ENCODE measurements around the gene PBXIP1.

- TF ChIP-seq EP300 (IDR thresholded peaks at IDR 0.05), result no peak
- no peak for TF ChIP-seq CTCF (IDR thresholded peaks at IDR 0.05)
Observed at GRCh38 chr1:154982897-154983648, 27.2 kb upstream of the PBXIP1 start, which contains the start of gene FLAD1.

Measured in suprapubic skin (tissue), 3 donors.